PC-9 (cell line): ENCODE data around the gene DCAF17. TPM values are rescaled to one million over a fixed set of nuclear protein-coding genes. Genes with fewer than 3 reads are reported as not detected.
A peak's percentile ranks its signal among the peaks of the same experiment; 100 is the strongest.

Experiments
- BruUV-seq: library from RNA; stranded (reverse); fragments of 400-500 nt; replicated peaks from 2 replicates; lab custom pipeline; 2021; lab: Mats Ljungman, UMichigan
- CTCF ChIA-PET: fragments of 300-600 bp; sonication (Branson Sonifier 250); formaldehyde crosslinking; loops from one replicate; lab custom pipeline; 2022; ENCODE audit warnings: antibody characterized with exemption; lab: Charles Lee
- POLR2A ChIA-PET: fragments of 300-600 bp; sonication (Branson Sonifier 250); formaldehyde crosslinking; loops from one replicate; lab custom pipeline; 2022; ENCODE audit warnings: antibody characterized with exemption; ENCODE audit not compliant: unreplicated experiment; lab: Charles Lee
- DNase-seq, 2 experiments: peaks; one replicate each; pipeline versions ENCODE4 v3.0.0 to v3.0.0-alpha.2; 2015 to 2022; ENCODE audit warnings: mixed read lengths in 1 of 2
- H2AFZ ChIP-seq: fragments of 200-600 bp; sonication (generic); 2 replicates; pipeline ENCODE4 v1.8.1; 2017; ENCODE audit warnings: antibody characterized with exemption
- H3F3A ChIP-seq: fragments of 200-600 bp; sonication (generic); 2 replicates; pipeline ENCODE4 v1.8.1; 2017; ENCODE audit warnings: antibody characterized with exemption, mild to moderate bottlenecking, low read depth; ENCODE audit not compliant: insufficient read depth
- H3K27ac ChIP-seq: fragments of 200-600 bp; sonication (generic); 2 replicates; pipeline ENCODE4 v1.6.1; 2016; ENCODE audit warnings: mixed run types
- H3K27me3 ChIP-seq: fragments of 200-600 bp; sonication (generic); 2 replicates; pipeline ENCODE4 v1.6.1; 2016; ENCODE audit warnings: low read depth, mixed run types; ENCODE audit not compliant: insufficient read depth
- H3K36me3 ChIP-seq: fragments of 200-600 bp; sonication (generic); 2 replicates; pipeline ENCODE4 v1.6.1; 2016; ENCODE audit warnings: low read depth, mixed run types
- H3K4me1 ChIP-seq: fragments of 200-600 bp; sonication (generic); replicated peaks from 2 replicates; pipeline ENCODE4 v1.6.1; 2016; ENCODE audit warnings: mixed run types; ENCODE audit not compliant: insufficient read depth
- H3K4me2 ChIP-seq: fragments of 200-600 bp; sonication (generic); 2 replicates; pipeline ENCODE4 v1.6.1; 2017; ENCODE audit warnings: mixed run types
- H3K4me3 ChIP-seq: fragments of 200-600 bp; sonication (generic); 2 replicates; pipeline ENCODE4 v1.6.1; 2016; ENCODE audit warnings: mixed run types
- H3K79me2 ChIP-seq: fragments of 200-600 bp; sonication (generic); 2 replicates; pipeline ENCODE4 v1.6.1; 2017; ENCODE audit warnings: low read depth, mixed run types
- H3K9me2 ChIP-seq: fragments of 200-600 bp; sonication (generic); 2 replicates; pipeline ENCODE4 v1.8.1; 2017; ENCODE audit warnings: mild to moderate bottlenecking; ENCODE audit not compliant: insufficient read depth
- H3K9me3 ChIP-seq: fragments of 200-600 bp; sonication (generic); 2 replicates; pipeline ENCODE4 v1.8.1; 2016; ENCODE audit warnings: low read depth; ENCODE audit not compliant: insufficient read depth
- H4K20me1 ChIP-seq: fragments of 200-600 bp; sonication (generic); 2 replicates; pipeline ENCODE4 v1.8.1; 2017; ENCODE audit not compliant: insufficient read depth
- EZH2 ChIP-seq: fragments of 200-600 bp; sonication (generic); IDR thresholded peaks from 2 replicates; pipeline ENCODE4 v1.8.0; 2017; ENCODE audit warnings: antibody characterized with exemption, low read depth
- intact Hi-C: fragments of 100-400 bp; cut with micrococcal nuclease; formaldehyde crosslinking; loops from one replicate; pipeline ENCODE4 v1.10.0; 2022; ENCODE audit not compliant: unreplicated experiment
- total RNA-seq: library from RNA; stranded (reverse); gene quantifications from 2 replicates; pipeline ENCODE4 v1.2.3, GENCODE V29; 2021
- TF ChIP-seq, protein P1 (sequence below): fragments of 200-600 bp; sonication (generic); conservative IDR thresholded peaks from 2 replicates; pipeline ENCODE4 v1.6.1; 2017; ENCODE audit warnings: mixed run types, antibody characterized with exemption, mild to moderate bottlenecking, moderate library complexity

DCAF17 gene
- total RNA-seq, 1 experiment from 2014 or later, result 22.0 TPM

DNA sequence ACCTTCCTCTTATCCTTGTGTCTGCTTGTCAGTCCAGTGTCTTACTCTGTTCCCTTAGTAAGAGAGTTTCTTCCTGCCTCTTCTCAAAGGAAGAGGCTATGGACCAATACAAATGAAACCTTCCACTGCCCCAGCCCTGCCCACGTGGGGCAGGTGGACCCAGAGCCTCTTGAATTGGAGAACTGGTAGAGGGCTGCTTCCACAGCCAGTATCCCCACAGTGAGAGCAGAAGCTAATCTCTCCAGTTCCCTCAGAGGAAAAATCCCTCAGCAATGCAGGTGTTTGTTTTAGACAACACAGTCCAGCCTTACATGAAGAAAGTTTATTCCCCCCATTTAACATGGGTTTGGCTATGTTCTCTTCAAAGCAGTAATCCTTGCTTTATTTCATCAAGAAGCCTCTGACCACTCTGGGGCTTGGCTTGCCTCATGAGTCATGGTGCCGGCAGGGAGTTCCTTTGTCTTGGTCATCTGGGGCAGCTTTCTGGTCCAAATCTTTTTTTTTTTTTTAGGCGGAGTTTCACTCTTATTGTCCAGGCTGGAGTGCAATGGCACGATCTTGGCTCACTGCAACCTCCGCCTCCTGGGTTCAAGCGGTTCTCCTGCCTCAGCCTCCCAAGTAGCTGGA lies 81.8 kb downstream of the DCAF17 start:
- BruUV-seq, result no TSS peak
- Histone ChIP-seq H3K4me3 (no peak overlapping the region), H3K9me2 (no peaks in the 10 kb centered on the region), H3K4me2 (no peak overlapping the region), H4K20me1 (no peaks in the 10 kb centered on the region), H3K9me3 (no peaks in the 10 kb centered on the region), H3K27me3 (no peaks in the 10 kb centered on the region), H3F3A (no peaks in the 10 kb centered on the region), H3K79me2 (no peaks in the 10 kb centered on the region), H3K27ac (no peak overlapping the region), H3K36me3 (no peaks in the 10 kb centered on the region), H2AFZ (no peak overlapping the region), H3K4me1 (0 out of 2 replicates have a peak, but pooled peaks cover 4% of the 10 kb centered on the region)
- ChIA-PET CTCF (no interaction called here), POLR2A (no interaction called here)
- no peak for TF ChIP-seq EZH2
- TF ChIP-seq, protein P1, sequence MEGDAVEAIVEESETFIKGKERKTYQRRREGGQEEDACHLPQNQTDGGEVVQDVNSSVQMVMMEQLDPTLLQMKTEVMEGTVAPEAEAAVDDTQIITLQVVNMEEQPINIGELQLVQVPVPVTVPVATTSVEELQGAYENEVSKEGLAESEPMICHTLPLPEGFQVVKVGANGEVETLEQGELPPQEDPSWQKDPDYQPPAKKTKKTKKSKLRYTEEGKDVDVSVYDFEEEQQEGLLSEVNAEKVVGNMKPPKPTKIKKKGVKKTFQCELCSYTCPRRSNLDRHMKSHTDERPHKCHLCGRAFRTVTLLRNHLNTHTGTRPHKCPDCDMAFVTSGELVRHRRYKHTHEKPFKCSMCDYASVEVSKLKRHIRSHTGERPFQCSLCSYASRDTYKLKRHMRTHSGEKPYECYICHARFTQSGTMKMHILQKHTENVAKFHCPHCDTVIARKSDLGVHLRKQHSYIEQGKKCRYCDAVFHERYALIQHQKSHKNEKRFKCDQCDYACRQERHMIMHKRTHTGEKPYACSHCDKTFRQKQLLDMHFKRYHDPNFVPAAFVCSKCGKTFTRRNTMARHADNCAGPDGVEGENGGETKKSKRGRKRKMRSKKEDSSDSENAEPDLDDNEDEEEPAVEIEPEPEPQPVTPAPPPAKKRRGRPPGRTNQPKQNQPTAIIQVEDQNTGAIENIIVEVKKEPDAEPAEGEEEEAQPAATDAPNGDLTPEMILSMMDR, result no peak
- intact Hi-C loops, result no loop called here
- DNase-seq, result peak in 1 of 2 experiments; percentile 50

DNA sequence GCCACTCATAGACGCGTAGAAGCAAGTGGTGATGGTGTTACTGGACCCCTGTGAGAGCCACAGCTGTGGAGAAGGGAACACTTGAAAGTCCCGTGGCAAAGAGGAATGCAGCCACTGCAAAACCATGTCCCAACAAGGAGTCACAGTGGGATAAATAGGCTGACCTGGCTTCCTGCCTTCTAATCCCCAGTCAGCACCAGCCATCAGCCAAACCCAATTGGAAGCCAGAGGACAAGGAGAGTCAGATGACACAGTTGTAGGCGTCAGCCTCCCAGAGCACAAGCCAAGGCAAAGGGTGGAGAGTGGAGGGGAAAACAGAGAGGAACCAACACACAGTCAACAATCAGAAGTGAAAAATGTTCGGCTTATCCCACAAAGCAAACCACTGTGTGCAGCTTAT lies 82.8 kb downstream of the DCAF17 start:
- Histone ChIP-seq H3K79me2 (no peaks in the 10 kb centered on the region), H3K4me2 (no peak overlapping the region), H3K36me3 (no peaks in the 10 kb centered on the region), H4K20me1 (no peaks in the 10 kb centered on the region), H3F3A (no peaks in the 10 kb centered on the region), H3K4me1 (peaks cover 12% of the 10 kb centered on the region), H2AFZ (no peak overlapping the region), H3K9me3 (no peaks in the 10 kb centered on the region), H3K27ac (no peak overlapping the region), H3K27me3 (no peaks in the 10 kb centered on the region), H3K9me2 (no peaks in the 10 kb centered on the region), H3K4me3 (no peak overlapping the region)
- intact Hi-C loops, result no loop called here
- TF ChIP-seq, protein P1, result no peak
- TF ChIP-seq EZH2, result no peak
- BruUV-seq, result no TSS peak
- POLR2A ChIA-PET, result no interaction called here
- CTCF ChIA-PET, result no interaction called here
- no peak for DNase-seq

DNA sequence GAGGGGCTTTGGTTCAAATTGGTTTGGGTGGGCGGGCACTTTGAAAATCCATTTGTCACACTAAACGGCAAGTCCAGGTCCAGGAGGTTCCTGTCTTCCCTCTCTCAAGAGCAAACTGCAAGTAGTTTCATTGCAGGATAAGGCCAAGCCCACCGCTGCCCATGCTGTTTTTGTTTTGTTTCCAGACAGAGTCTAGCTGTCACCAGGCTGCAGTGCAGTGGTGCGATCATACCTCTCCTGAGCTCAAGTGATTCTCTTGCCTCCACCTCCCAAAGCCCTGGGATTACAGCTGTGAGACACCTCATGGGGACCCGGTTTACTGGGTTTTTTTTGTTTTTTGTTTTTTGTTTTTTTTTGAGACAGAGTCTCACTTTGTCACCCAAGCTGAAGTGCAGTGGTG lies 86.4 kb downstream of the DCAF17 start:
- Histone ChIP-seq H3K4me2 (no peak overlapping the region), H4K20me1 (no peaks in the 10 kb centered on the region), H3K79me2 (peaks cover 12% of the 10 kb centered on the region), H3K4me1 (peaks cover 25% of the 10 kb centered on the region), H3K27me3 (no peaks in the 10 kb centered on the region), H3F3A (peaks cover 23% of the 10 kb centered on the region), H2AFZ (no peak overlapping the region), H3K4me3 (no peak overlapping the region), H3K9me2 (no peaks in the 10 kb centered on the region), H3K9me3 (no peaks in the 10 kb centered on the region), H3K27ac (no peak overlapping the region), H3K36me3 (no peaks in the 10 kb centered on the region)
- DNase-seq, result peak in 1 of 2 experiments; percentile 6
- CTCF ChIA-PET, result no interaction called here
- intact Hi-C loops, result loop anchor here (5.0 to 10.0 kb wide), 2 partner anchors 246 to 358 kb away; partner anchors contain the start of gene TLK1
- no TSS peak for BruUV-seq
- POLR2A ChIA-PET, result no interaction called here
- no peak for TF ChIP-seq EZH2
- TF ChIP-seq, protein P1, result no peak
